Trophoblast cell (in vitro differentiated cells and primary cell): ENCODE measurements around the gene EFNA4.
A peak's percentile ranks its signal among the peaks of the same experiment; 100 is the strongest.

Experiments used
- DNase-seq, 2 donors: peaks; one replicate each; pipeline ENCODE4 v3.0.0-alpha.2; 2016
- H2AFZ ChIP-seq: 2 replicates; pipeline ENCODE4 v1.6.1; 2013; ENCODE audit warnings: low read length, moderate library complexity, mild to moderate bottlenecking; ENCODE audit not compliant: insufficient read depth, poor library complexity
- H2AK5ac ChIP-seq: 2 replicates; pipeline ENCODE4 v1.6.1; 2013; ENCODE audit warnings: mild to moderate bottlenecking, low read length
- H2BK120ac ChIP-seq: 2 replicates; pipeline ENCODE4 v1.6.1; 2013; ENCODE audit warnings: low read length, mild to moderate bottlenecking, moderate library complexity; ENCODE audit not compliant: insufficient read depth, poor library complexity
- H2BK12ac ChIP-seq: 2 replicates; pipeline ENCODE4 v1.6.1; 2013; ENCODE audit warnings: mild to moderate bottlenecking, low read length, moderate library complexity
- H2BK5ac ChIP-seq: 2 replicates; pipeline ENCODE4 v1.6.1; 2013; ENCODE audit warnings: low read length, low read depth, moderate library complexity, mild to moderate bottlenecking; ENCODE audit not compliant: poor library complexity
- H3K14ac ChIP-seq: 2 replicates; pipeline ENCODE4 v1.6.1; 2013; ENCODE audit warnings: mild to moderate bottlenecking, low read length
- H3K18ac ChIP-seq: 2 replicates; pipeline ENCODE4 v1.6.1; 2013; ENCODE audit warnings: mild to moderate bottlenecking, low read length
- H3K23ac ChIP-seq: 2 replicates; pipeline ENCODE4 v1.6.1; 2013; ENCODE audit warnings: low read length
- H3K27ac ChIP-seq: 2 replicates; pipeline ENCODE4 v1.5.1; 2013; ENCODE audit warnings: low read depth, mild to moderate bottlenecking, inconsistent platforms, low read length, moderate library complexity
- H3K27me3 ChIP-seq: 2 replicates; pipeline ENCODE4 v1.6.1; 2013; ENCODE audit warnings: inconsistent platforms, mild to moderate bottlenecking, low read length, moderate library complexity; ENCODE audit not compliant: insufficient read depth
- H3K36me3 ChIP-seq, 2 experiments: 1 replicate in 1 of 2; 2 replicates in 1 of 2; pipeline ENCODE4 v1.6.1; 2013; ENCODE audit warnings: low read length in 2 of 2, mild to moderate bottlenecking in 2 of 2, moderate library complexity in 1 of 2; ENCODE audit not compliant: insufficient read depth in 2 of 2, control insufficient read depth in 1 of 2
- H3K4ac ChIP-seq: 2 replicates; pipeline ENCODE4 v1.6.1; 2013; ENCODE audit warnings: low read depth, mild to moderate bottlenecking, low read length, moderate library complexity
- H3K4me1 ChIP-seq, 2 experiments: 1 replicate in 1 of 2; 2 replicates in 1 of 2; pipeline ENCODE4 v1.6.1; 2013; ENCODE audit warnings: low read length in 2 of 2, mild to moderate bottlenecking in 2 of 2, moderate library complexity in 1 of 2; ENCODE audit not compliant: insufficient read depth in 2 of 2, control insufficient read depth in 1 of 2
- H3K4me2 ChIP-seq: 2 replicates; pipeline ENCODE4 v1.6.1; 2013; ENCODE audit warnings: inconsistent platforms, mild to moderate bottlenecking, low read length, moderate library complexity
- H3K4me3 ChIP-seq: 2 replicates; pipeline ENCODE4 v1.5.1; 2013; ENCODE audit warnings: mild to moderate bottlenecking, low read depth, low read length, inconsistent platforms
- H3K79me1 ChIP-seq: one replicate; pipeline ENCODE4 v1.6.1; 2013; ENCODE audit warnings: low read length
- H3K79me2 ChIP-seq: 2 replicates; pipeline ENCODE4 v1.6.1; 2013; ENCODE audit warnings: low read length, mild to moderate bottlenecking; ENCODE audit not compliant: control insufficient read depth, insufficient read depth, poor library complexity
- H3K9ac ChIP-seq: 2 replicates; pipeline ENCODE4 v1.6.1; 2013; ENCODE audit warnings: mild to moderate bottlenecking, low read length
- H3K9me3 ChIP-seq: 2 replicates; pipeline ENCODE4 v1.6.1; 2013; ENCODE audit warnings: low read depth, mild to moderate bottlenecking, control low read depth, inconsistent platforms, low read length; ENCODE audit not compliant: insufficient read depth
- H4K12ac ChIP-seq: 2 replicates; pipeline ENCODE4 v1.6.1; 2013; ENCODE audit warnings: low read depth, mild to moderate bottlenecking, low read length, moderate library complexity
- H4K8ac ChIP-seq: 2 replicates; pipeline ENCODE4 v1.6.1; 2013; ENCODE audit warnings: low read depth, mild to moderate bottlenecking, low read length, moderate library complexity
- H4K91ac ChIP-seq: one replicate; pipeline ENCODE4 v1.6.1; 2013; ENCODE audit warnings: low read depth, mild to moderate bottlenecking, low read length, moderate library complexity
- WGBS: extraction: QIAGEN DNeasy Blood & Tissue Kit; methylation state at CpG from one replicate; pipeline ENCODE4 v1.1.7; 2013; ENCODE audit warnings: missing lambda C conversion rate; ENCODE audit not compliant: insufficient read length, insufficient coverage; ENCODE audit errors: extremely low coverage; 5-methylcytosine and 5-hydroxymethylcytosine counted together

Gene EFNA4

GRCh38 chr1:155106862-155107261 lies 43.3 kb downstream of the EFNA4 start:
- no peak overlapping the region for H4K91ac ChIP-seq
- peak in 1 of 2 donors; percentile 27 for DNase-seq
- H3K36me3 ChIP-seq, result no peaks in the 10 kb centered on the region
- H2BK12ac ChIP-seq, result no peak overlapping the region
- H2AFZ ChIP-seq, result no peak overlapping the region
- H3K9me3 ChIP-seq, result no peaks in the 10 kb centered on the region
- no peak overlapping the region for H2BK5ac ChIP-seq
- H3K79me1 ChIP-seq, result peaks cover 4% of the 10 kb centered on the region
- no peak overlapping the region for H4K8ac ChIP-seq
- H2AK5ac ChIP-seq, result no peak overlapping the region
- H3K4me3 ChIP-seq, result no peak overlapping the region
- WGBS, result no CpG with 5 or more reads among the region's 6 CpGs
- H3K23ac ChIP-seq, result no peak overlapping the region
- peaks cover 5 to 8% of the 10 kb centered on the region in 2 experiments for H3K4me1 ChIP-seq
- no peak overlapping the region for H4K12ac ChIP-seq
- no peak overlapping the region for H3K9ac ChIP-seq
- no peak overlapping the region for H3K18ac ChIP-seq
- no peaks in the 10 kb centered on the region for H3K79me2 ChIP-seq
- no peaks in the 10 kb centered on the region for H3K27me3 ChIP-seq
- no peak overlapping the region for H3K4ac ChIP-seq
- no peak overlapping the region for H3K4me2 ChIP-seq
- H3K27ac ChIP-seq, result no peak overlapping the region
- no peak overlapping the region for H3K14ac ChIP-seq
- no peak overlapping the region for H2BK120ac ChIP-seq

- H3K79me1 ChIP-seq, result peaks cover 8% of the 10 kb centered on the region
- no peak overlapping the region for H3K4me2 ChIP-seq
- H2AK5ac ChIP-seq, result no peak overlapping the region
- H3K27ac ChIP-seq, result no peak overlapping the region
- no peak overlapping the region for H3K4ac ChIP-seq
- H3K4me1 ChIP-seq, result peaks cover 8 to 13% of the 10 kb centered on the region in 2 experiments
- H2BK5ac ChIP-seq, result no peak overlapping the region
- WGBS, result no CpG with 5 or more reads among the region's 12 CpGs
- no peaks in the 10 kb centered on the region for H3K27me3 ChIP-seq
- H3K79me2 ChIP-seq, result peaks cover 2% of the 10 kb centered on the region
- H3K9ac ChIP-seq, result no peak overlapping the region
- no peak overlapping the region for H3K14ac ChIP-seq
- H2BK12ac ChIP-seq, result no peak overlapping the region
- no peak overlapping the region for H4K91ac ChIP-seq
- H3K4me3 ChIP-seq, result no peak overlapping the region
- DNase-seq, result no peak
- no peak overlapping the region for H3K23ac ChIP-seq
- no peak overlapping the region for H4K8ac ChIP-seq
- H3K18ac ChIP-seq, result no peak overlapping the region
- H3K36me3 ChIP-seq, result no peaks in the 10 kb centered on the region
- no peaks in the 10 kb centered on the region for H3K9me3 ChIP-seq
- H2AFZ ChIP-seq, result no peak overlapping the region
- no peak overlapping the region for H2BK120ac ChIP-seq
- no peak overlapping the region for H4K12ac ChIP-seq
These were observed 44.0 kb downstream of the EFNA4 start for GRCh38 chr1:155107309-155108264.

- no peak overlapping the region for H2AFZ ChIP-seq
- no peaks in the 10 kb centered on the region for H3K36me3 ChIP-seq
- peaks cover 8% of the 10 kb centered on the region for H3K79me1 ChIP-seq
- H4K8ac ChIP-seq, result no peak overlapping the region
- no peak overlapping the region for H2BK5ac ChIP-seq
- no peak overlapping the region for H2AK5ac ChIP-seq
- no peak overlapping the region for H2BK12ac ChIP-seq
- no peak overlapping the region for H3K4ac ChIP-seq
- no peak overlapping the region for H3K4me3 ChIP-seq
- WGBS, result no CpG with 5 or more reads among the region's 5 CpGs
- H3K4me2 ChIP-seq, result no peak overlapping the region
- no peak overlapping the region for H3K27ac ChIP-seq
- no peak overlapping the region for H3K18ac ChIP-seq
- DNase-seq, result no peak
- peaks cover 8 to 13% of the 10 kb centered on the region in 2 experiments for H3K4me1 ChIP-seq
- no peak overlapping the region for H3K14ac ChIP-seq
- H4K91ac ChIP-seq, result peak overlapping the region; percentile 28
- no peaks in the 10 kb centered on the region for H3K27me3 ChIP-seq
- no peaks in the 10 kb centered on the region for H3K9me3 ChIP-seq
- peaks cover 2% of the 10 kb centered on the region for H3K79me2 ChIP-seq
- H3K9ac ChIP-seq, result no peak overlapping the region
- no peak overlapping the region for H4K12ac ChIP-seq
- H3K23ac ChIP-seq, result no peak overlapping the region
- no peak overlapping the region for H2BK120ac ChIP-seq
These were observed 44.8 kb downstream of the EFNA4 start for GRCh38 chr1:155108296-155108695.

GRCh38 chr1:155110381-155110780 lies 46.8 kb downstream of the EFNA4 start:
- Histone ChIP-seq H3K9me3 (no peaks in the 10 kb centered on the region), H4K91ac (no peak overlapping the region), H4K12ac (no peak overlapping the region), H2AK5ac (no peak overlapping the region), H3K27me3 (no peaks in the 10 kb centered on the region), H4K8ac (no peak overlapping the region), H2BK120ac (no peak overlapping the region), H3K79me1 (peaks cover 10% of the 10 kb centered on the region), H3K27ac (no peak overlapping the region), H3K36me3 (no peaks in the 10 kb centered on the region), H3K14ac (no peak overlapping the region), H3K4ac (no peak overlapping the region), H3K79me2 (peaks cover 2% of the 10 kb centered on the region), H2BK12ac (no peak overlapping the region), H2AFZ (no peak overlapping the region), H3K23ac (no peak overlapping the region), H3K4me2 (no peak overlapping the region), H3K4me3 (no peak overlapping the region), H3K9ac (no peak overlapping the region), H3K18ac (no peak overlapping the region), H3K4me1 (peaks cover 9 to 19% of the 10 kb centered on the region in 2 experiments), H2BK5ac (no peak overlapping the region)
- no CpG with 5 or more reads among the region's 8 CpGs for WGBS
- no peak for DNase-seq
